Natural killer cell (primary cell): ENCODE data around the gene SMARCB1. TPM values are rescaled to one million over a fixed set of nuclear protein-coding genes. Genes with fewer than 3 reads are reported as not detected.

ENCODE experiments used
- ATAC-seq, 3 donors: fragments of 150-1000 bp in 2 of 3; fragments of 200-7000 bp in 1 of 3; cut with Tn5 transposase; 1 replicate in 1 of 3; 2 replicates in 2 of 3; pipeline ENCODE4 v1.10.0; 2021; ENCODE audit warnings: mild to moderate bottlenecking in 2 of 3, moderate library complexity in 2 of 3
- DNase-seq, 2 donors: peaks; one replicate each; pipeline versions ENCODE4 v3.0.0 to v3.0.0-alpha.2; 2013 to 2021; ENCODE audit warnings: mixed read lengths in 1 of 2
- H3K27ac ChIP-seq: one replicate; pipeline ENCODE4 v1.5.1; 2013; ENCODE audit warnings: mild to moderate bottlenecking, low read length
- H3K27me3 ChIP-seq: one replicate; pipeline ENCODE4 v1.6.1; 2013; ENCODE audit warnings: low read length; ENCODE audit not compliant: control insufficient read depth, insufficient read depth
- H3K36me3 ChIP-seq: one replicate; pipeline ENCODE4 v1.6.1; 2013; ENCODE audit warnings: low read length; ENCODE audit not compliant: control insufficient read depth, insufficient read depth
- H3K4me1 ChIP-seq: one replicate; pipeline ENCODE4 v1.6.1; 2013; ENCODE audit warnings: low read length; ENCODE audit not compliant: control insufficient read depth, insufficient read depth
- H3K4me3 ChIP-seq: one replicate; pipeline ENCODE4 v1.5.1; 2013; ENCODE audit warnings: low read length
- H3K9me3 ChIP-seq: one replicate; pipeline ENCODE4 v1.6.1; 2013; ENCODE audit warnings: low read length; ENCODE audit not compliant: control insufficient read depth, insufficient read depth
- H3K27ac Mint-ChIP-seq, 2 donors: one replicate each; pipeline ENCODE4 v1.8.0; 2022; ENCODE audit warnings: mild to moderate bottlenecking in 2 of 2, mixed read lengths in 2 of 2, moderate library complexity in 1 of 2
- H3K27me3 Mint-ChIP-seq, 2 donors: one replicate each; pipeline ENCODE4 v1.8.0; 2022; ENCODE audit warnings: low read depth in 2 of 2, mixed read lengths in 2 of 2
- H3K36me3 Mint-ChIP-seq: one replicate; pipeline ENCODE4 v1.8.0; 2022; ENCODE audit warnings: mixed read lengths
- H3K4me1 Mint-ChIP-seq, 2 donors: one replicate each; pipeline ENCODE4 v1.8.0; 2022; ENCODE audit warnings: mixed read lengths in 2 of 2
- H3K4me3 Mint-ChIP-seq: one replicate; pipeline ENCODE4 v1.8.0; 2022; ENCODE audit warnings: mild to moderate bottlenecking, moderate library complexity, mixed read lengths
- H3K9me3 Mint-ChIP-seq, 2 donors: one replicate each; pipeline ENCODE4 v1.8.0; 2022; ENCODE audit warnings: mixed read lengths in 2 of 2
- CTCF ChIP-seq: fragments of 200-600 bp; IDR thresholded peaks from one replicate; pipeline ENCODE4 v1.8.0; 2022; ENCODE audit warnings: antibody characterized with exemption
- WGBS: methylation state at CpG from one replicate; pipeline ENCODE4 v1.1.7; 2013; ENCODE audit warnings: missing lambda C conversion rate; ENCODE audit not compliant: insufficient coverage; 5-methylcytosine and 5-hydroxymethylcytosine counted together
- intact Hi-C: fragments of 100-400 bp; cut with micrococcal nuclease; formaldehyde crosslinking; loops from one replicate; pipeline ENCODE4 v1.14.2; 2022
- total RNA-seq, 4 donors: library from RNA; stranded (reverse); fragments of 120-200 nt in 1 of 4; gene quantifications; one replicate each; pipeline versions ENCODE4 v1.2.3 to v1.2.4, GENCODE V29; 2013 to 2022

SMARCB1 gene
- total RNA-seq, 3 donors from 2014 or later (not counting 1 experiment from before 2014, with no cell fraction given), result 56.3 to 76.9 (median 69.8) TPM

- 91% methylated on average over 14 of the region's 14 CpGs for WGBS
- no peak for TF ChIP-seq CTCF
- Histone ChIP-seq H3K9me3 (no peaks in the 10 kb centered on the region), H3K27me3 (no peaks in the 10 kb centered on the region), H3K36me3 (no peaks in the 10 kb centered on the region), H3K4me1 (peaks cover 24% of the 10 kb centered on the region), H3K27ac (no peak overlapping the region), H3K4me3 (no peak overlapping the region)
- no peaks in the 10 kb centered on the region for H3K27me3 Mint-ChIP-seq
- peaks cover 6 to 10% of the 10 kb centered on the region in 2 donors for H3K4me1 Mint-ChIP-seq
- intact Hi-C loops, result no loop called here
- no peak for DNase-seq
- H3K36me3 Mint-ChIP-seq, result no peaks in the 10 kb centered on the region
- ATAC-seq, result no peak
- H3K9me3 Mint-ChIP-seq, result no peaks in the 10 kb centered on the region
- H3K27ac Mint-ChIP-seq, result no peak overlapping the region
- no peak overlapping the region for H3K4me3 Mint-ChIP-seq
Measured at GRCh38 chr22:23781511-23782183, 5.1 kb upstream of the SMARCB1 start.

GRCh38 chr22:23782252-23782651 lies 4.5 kb upstream of the SMARCB1 start:
- intact Hi-C loops, result no loop called here
- ATAC-seq, result no peak
- WGBS, result 86% methylated on average over 16 of the region's 16 CpGs
- peaks cover 25% of the 10 kb centered on the region for H3K4me1 ChIP-seq
- TF ChIP-seq CTCF, result no peak
- H3K4me3 ChIP-seq, result no peak overlapping the region
- Mint-ChIP-seq H3K36me3 (no peaks in the 10 kb centered on the region), H3K27me3 (no peaks in the 10 kb centered on the region), H3K4me3 (no peak overlapping the region), H3K9me3 (no peaks in the 10 kb centered on the region), H3K4me1 (peaks cover 6 to 12% of the 10 kb centered on the region in 2 donors), H3K27ac (no peak overlapping the region)
- H3K27ac ChIP-seq, result no peak overlapping the region
- DNase-seq, result no peak
- no peaks in the 10 kb centered on the region for H3K27me3 ChIP-seq
- no peaks in the 10 kb centered on the region for H3K36me3 ChIP-seq
- H3K9me3 ChIP-seq, result no peaks in the 10 kb centered on the region

GRCh38 chr22:23782703-23783102 lies 4.1 kb upstream of the SMARCB1 start:
- no peak overlapping the region for H3K27ac Mint-ChIP-seq
- Histone ChIP-seq H3K36me3 (no peaks in the 10 kb centered on the region), H3K4me3 (no peak overlapping the region), H3K9me3 (no peaks in the 10 kb centered on the region), H3K27ac (no peak overlapping the region), H3K4me1 (peaks cover 29% of the 10 kb centered on the region), H3K27me3 (no peaks in the 10 kb centered on the region)
- intact Hi-C loops, result no loop called here
- no peaks in the 10 kb centered on the region for H3K36me3 Mint-ChIP-seq
- no peak overlapping the region for H3K4me3 Mint-ChIP-seq
- WGBS, result 100% methylated on average over 1 of the region's 1 CpG
- DNase-seq (no peak), ATAC-seq (no peak)
- no peak for TF ChIP-seq CTCF
- H3K4me1 Mint-ChIP-seq, result peaks cover 10 to 16% of the 10 kb centered on the region in 2 donors
- no peaks in the 10 kb centered on the region for H3K9me3 Mint-ChIP-seq
- H3K27me3 Mint-ChIP-seq, result no peaks in the 10 kb centered on the region
